GM21723 (cell line): ENCODE data around the gene PRRX2.

Experiments
- ATAC-seq: cut with Tn5 transposase; IDR thresholded peaks from one replicate; pipeline ENCODE4 v1.9.1; 2021; ENCODE audit warnings: mild to moderate bottlenecking, moderate library complexity; ENCODE audit not compliant: unreplicated experiment

PRRX2 gene

DNA sequence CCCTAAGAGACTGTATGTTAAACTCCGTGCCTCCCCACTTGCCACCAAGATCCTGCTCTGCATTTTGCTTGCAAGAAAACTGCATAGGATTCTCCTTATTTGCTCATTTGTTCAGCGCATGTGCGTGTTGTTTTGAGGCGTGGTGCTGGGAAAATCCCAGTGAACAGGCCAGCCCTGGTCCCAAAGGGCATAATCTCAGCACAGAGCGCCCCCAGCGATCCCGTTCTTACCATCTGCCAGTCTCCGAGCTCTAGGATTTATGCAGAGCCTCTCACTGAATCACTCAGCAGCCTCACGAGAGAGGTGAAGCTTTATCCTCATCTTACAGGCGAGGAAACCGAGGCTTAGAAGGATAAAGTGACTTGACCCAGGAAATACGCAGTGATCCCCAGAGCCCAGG is 11.5 kb downstream of the PRRX2 start:
- ATAC-seq: no peak

GRCh38 chr9:129677456-129677855 is 12.0 kb downstream of the PRRX2 start:
- ATAC-seq: no peak

- ATAC-seq: no peak
Measured at GRCh38 chr9:129678844-129679243, 13.4 kb downstream of the PRRX2 start.

DNA sequence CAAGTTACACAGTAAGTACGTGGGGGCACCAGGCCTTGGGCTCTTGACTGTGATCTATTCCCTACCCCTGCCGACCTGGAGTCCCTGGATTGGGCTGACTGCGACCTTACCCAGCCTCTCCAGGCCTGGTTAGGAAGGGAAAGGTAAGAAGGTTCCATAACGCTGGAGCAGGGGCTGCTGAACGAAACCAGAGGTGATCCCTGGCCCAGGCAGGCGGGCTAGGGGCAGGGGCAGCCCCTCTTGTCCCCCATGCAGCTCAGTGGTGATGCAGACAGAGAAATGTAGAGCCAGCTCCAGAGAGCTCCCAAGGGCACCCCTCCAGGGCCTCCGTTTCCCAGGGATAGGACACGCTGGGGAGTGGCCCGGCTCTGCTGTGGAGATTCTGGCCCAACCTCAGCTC is 14.1 kb downstream of the PRRX2 start:
- ATAC-seq: no peak

- ATAC-seq: no peak
Measured at GRCh38 chr9:129681924-129682323, 16.5 kb downstream of the PRRX2 start.

DNA sequence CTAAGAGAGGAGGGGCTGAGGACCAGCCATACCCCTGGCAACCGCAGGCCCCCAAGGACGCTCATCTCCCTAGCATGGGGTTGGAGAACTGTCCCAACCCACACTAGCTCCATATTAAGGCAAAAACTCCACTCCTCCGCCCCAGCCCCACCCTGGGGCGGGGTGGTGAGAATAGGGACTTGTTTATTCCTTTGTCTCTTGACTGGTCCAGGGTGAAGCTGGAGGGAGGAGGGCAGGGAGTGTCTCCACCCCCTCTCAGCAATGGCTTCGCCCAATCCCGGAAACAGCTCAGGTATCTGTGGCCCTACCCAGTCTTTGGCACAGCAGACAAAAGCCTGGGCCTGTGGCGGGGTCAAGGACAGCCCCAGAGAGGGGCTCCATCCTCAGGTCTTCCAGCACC is 16.9 kb downstream of the PRRX2 start:
- ATAC-seq: no peak

DNA sequence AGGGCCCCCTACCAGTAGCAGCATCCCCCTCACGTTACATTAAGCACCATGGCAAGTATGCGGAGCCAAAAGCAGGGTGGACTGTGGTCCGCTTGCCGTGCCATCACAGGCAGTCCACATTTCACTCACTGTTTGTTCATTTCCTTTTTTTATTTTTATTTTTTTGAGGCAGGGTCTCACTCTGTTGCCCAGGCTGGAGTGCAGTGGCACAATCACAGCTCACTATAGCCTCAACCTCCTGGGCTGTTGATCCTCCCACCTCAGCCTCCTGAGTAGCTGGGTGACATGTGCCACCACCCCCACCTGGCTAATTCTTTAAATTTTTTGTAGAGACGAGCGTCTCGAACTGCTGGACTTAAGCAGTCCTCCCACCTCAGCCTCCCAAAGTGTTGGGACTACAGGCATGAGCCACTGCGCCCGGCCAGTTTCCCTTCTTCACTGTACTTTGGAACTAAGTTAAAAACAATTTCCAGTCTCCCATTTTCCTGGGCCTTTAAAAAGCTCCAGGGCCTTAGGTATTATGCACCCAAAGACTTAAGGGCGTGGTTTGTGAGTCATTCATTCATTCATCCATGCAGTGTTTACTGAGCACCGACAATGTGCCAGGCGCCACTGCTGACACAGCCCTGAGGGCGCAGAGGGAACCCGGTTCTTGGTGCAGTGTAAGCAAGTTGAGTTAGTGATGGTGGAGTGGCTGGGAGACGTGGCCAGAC is 19.9 kb downstream of the PRRX2 start:
- ATAC-seq: no peak

- ATAC-seq: no peak
Measured at GRCh38 chr9:129685933-129686259, 20.4 kb downstream of the PRRX2 start.

DNA sequence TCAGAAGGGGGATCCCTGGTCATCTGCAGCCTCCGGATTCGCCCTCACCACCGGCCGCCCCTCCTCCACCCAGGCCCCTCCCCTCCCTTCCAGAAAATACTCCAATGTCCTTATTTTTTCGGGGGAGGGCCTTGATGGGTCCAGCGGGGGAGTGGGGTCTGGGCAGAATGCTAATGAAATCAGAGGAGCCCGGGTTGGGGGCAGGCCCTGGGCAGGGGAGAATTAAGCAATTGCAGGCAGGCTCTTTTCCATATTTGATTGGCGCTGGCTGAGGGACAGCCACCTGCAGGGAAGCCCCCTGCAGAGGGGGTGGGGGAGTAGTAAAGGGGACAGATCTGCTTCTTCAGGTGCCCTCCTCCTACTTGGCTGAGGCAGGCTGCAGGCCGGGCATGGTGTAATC is 21.3 kb downstream of the PRRX2 start:
- no peak for ATAC-seq

- ATAC-seq: no peak
Measured at GRCh38 chr9:129687391-129687790, 21.9 kb downstream of the PRRX2 start.

GRCh38 chr9:129688285-129689043 is 23.0 kb downstream of the PRRX2 start:
- ATAC-seq: no peak

DNA sequence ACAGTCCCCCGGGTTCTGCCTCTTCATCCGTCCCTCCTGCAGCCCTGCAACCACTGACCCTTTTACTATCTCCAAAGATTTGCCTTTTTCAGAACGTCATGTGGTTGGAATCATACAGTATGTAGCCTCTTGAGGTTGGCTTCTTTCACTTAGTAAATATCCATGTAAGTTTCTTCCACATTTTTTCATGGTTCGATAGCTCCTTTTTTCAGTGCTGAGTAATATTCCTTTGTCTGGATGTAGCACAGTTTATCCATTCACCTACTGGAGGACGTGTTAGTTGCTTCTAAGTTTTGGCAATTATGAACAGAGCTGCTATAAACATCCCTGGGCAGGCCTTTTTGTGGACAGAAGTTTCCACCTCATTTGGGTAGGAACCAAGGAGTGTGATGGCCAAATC is 27.1 kb downstream of the PRRX2 start:
- ATAC-seq: no peak

DNA sequence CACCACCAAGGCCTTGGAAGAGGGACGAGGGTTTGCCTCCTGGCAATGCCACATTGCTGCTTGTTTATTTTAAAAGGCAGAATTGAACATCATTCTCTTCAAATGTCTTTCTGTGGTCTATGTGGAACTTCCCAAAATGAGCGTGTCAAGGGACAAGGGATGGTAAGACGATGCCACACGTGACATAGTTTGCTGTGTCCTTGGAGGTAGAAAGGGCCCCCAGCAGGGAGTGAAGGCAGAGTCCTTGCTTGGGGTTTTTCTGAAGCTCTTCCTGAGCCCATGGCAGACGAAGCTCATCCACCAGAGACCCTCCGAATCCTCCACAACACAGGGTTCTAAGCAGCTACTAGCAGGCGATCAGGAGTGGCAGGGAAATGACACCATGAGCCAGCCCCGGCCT is 28.3 kb downstream of the PRRX2 start:
- ATAC-seq: no peak

GRCh38 chr9:129694243-129694646 is 28.8 kb downstream of the PRRX2 start:
- ATAC-seq: no peak

DNA sequence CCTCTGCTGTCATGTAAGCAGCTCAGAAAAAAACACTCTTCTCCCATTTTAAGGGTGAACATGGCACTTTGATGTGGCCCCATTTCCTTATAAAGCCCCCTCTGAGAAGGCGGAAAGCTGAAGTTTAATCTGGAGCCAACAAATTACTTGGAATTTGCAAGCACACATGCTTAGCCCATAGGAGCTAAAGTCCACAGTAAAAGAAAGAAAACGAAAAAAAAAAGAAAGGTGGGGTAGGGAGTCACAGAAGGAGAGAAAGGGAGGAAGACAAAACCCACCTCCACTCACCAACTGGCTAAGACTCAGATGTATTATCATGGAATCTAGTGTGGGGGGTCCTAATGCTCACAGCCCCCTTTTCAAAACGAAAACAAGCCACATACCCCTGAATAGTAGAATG is 30.4 kb downstream of the PRRX2 start:
- ATAC-seq: no peak

GRCh38 chr9:129696944-129697655 is 31.7 kb downstream of the PRRX2 start:
- no peak for ATAC-seq

GRCh38 chr9:129697656-129698253 is 32.3 kb downstream of the PRRX2 start:
- no peak for ATAC-seq

GRCh38 chr9:129698254-129698757 is 32.9 kb downstream of the PRRX2 start:
- ATAC-seq: no peak

DNA sequence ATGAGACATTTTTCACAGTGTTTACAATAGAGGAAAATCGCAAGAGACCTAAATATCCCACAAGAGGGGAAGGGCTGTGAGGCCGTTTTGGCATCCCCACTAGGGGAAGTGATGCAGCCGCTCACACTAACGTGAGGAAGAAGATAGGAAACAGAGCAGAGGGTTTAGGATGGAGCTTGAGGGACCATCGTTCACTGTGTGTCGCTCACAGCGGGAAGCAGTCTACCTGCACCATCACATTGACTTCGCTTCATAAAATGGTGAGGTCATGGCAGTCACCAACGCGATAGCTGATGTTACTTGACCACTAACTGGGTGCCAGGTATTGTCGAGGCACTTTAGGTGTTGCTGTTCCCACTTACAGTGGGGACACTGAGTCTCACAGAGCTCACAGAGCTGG is 35.6 kb downstream of the PRRX2 start:
- no peak for ATAC-seq

DNA sequence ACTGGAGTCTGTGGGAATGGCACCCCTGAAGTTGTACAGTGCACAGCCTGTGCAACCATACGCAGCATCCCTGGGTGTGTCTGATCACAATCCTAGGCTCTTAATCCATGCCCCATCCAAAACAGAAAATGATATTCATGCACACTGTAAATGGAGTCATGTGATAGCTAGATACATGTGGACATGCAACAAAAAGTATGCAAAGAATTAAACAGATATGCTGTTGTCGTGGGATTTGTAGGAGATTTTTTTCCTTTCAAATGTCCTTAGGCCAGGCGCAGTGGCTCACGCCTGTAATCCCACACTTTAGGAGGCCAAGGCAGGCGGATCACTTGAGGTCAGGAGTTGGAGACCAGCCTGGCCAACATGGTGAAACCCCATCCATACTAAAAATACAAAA is 36.1 kb downstream of the PRRX2 start:
- ATAC-seq: no peak
